ENCODE measurements around the gene MTHFD2.

MTHFD2 gene

DNA sequence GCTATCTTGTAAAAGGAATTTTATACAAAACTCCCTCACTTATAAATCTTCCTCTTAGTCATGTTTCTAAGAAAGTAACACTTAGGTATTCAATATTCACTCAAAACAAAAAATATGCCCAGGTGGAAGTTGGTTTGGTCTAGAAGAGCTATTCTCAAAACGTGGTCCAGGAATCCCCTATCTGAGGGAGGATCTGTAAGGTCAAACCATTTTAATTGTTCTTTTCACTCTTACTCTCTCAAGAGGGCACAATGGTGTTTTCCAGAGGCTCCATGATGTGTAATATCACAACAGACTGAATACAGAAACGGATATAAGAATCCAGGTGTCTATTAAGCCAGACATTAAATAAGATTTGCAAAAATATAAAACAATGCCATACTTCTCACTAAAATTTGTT lies 29.7 kb upstream of the MTHFD2 start:
- TF ChIP-seq, protein P1, sequence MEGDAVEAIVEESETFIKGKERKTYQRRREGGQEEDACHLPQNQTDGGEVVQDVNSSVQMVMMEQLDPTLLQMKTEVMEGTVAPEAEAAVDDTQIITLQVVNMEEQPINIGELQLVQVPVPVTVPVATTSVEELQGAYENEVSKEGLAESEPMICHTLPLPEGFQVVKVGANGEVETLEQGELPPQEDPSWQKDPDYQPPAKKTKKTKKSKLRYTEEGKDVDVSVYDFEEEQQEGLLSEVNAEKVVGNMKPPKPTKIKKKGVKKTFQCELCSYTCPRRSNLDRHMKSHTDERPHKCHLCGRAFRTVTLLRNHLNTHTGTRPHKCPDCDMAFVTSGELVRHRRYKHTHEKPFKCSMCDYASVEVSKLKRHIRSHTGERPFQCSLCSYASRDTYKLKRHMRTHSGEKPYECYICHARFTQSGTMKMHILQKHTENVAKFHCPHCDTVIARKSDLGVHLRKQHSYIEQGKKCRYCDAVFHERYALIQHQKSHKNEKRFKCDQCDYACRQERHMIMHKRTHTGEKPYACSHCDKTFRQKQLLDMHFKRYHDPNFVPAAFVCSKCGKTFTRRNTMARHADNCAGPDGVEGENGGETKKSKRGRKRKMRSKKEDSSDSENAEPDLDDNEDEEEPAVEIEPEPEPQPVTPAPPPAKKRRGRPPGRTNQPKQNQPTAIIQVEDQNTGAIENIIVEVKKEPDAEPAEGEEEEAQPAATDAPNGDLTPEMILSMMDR (IDR thresholded peaks at IDR 0.05; ENCODE audit: borderline replicate concordance, insufficient read depth, low read depth, low read length): no peak
- H3K4me3 ChIP-seq (ENCODE audit: low read depth, low read length): no peak overlapping the region

DNA sequence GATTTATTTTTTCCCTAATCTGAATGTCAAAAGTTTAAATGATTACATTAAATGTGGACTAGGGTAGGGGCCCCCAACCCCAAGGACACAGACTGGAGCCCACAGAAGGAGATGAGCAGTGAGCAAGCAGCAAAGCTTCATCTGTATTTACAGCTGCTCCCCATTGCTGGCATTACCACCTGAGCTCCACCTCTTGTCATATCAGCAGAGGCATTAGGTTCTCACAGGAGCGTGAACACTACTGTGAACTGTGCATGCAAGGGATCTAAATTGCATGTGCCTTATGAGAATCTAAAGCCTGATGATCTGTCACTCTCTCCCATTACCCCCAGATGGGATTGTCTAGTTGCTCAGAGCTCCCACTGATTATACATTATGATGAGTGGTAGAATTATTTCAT lies 23.5 kb upstream of the MTHFD2 start:
- H3K4me3 ChIP-seq (ENCODE audit: low read depth, low read length): no peak overlapping the region
- TF ChIP-seq, protein P1 (IDR thresholded peaks at IDR 0.05; ENCODE audit: borderline replicate concordance, insufficient read depth, low read depth, low read length): no peak

DNA sequence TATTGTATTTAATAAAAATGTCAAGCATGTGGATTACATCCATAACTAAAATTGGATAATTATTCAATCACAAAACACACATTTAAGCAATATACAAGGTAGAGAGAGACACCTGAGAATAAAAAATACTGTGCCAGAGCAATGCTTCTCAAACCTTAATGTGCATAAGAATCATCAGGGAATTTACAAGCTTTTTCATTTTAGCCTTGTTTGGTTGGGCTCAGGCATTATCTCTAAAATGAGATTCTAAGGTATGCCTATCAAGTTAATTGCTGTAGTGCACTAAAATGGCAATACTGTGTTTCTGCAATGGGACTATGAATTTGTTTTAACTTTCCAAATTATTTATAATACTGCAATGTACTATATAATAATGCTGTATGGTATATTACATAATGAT lies 20.7 kb upstream of the MTHFD2 start:
- peak overlapping the region; percentile 86 for H3K4me3 ChIP-seq (ENCODE audit: low read depth, low read length)
- TF ChIP-seq, protein P1 (IDR thresholded peaks at IDR 0.05; ENCODE audit: borderline replicate concordance, insufficient read depth, low read depth, low read length): no peak

DNA sequence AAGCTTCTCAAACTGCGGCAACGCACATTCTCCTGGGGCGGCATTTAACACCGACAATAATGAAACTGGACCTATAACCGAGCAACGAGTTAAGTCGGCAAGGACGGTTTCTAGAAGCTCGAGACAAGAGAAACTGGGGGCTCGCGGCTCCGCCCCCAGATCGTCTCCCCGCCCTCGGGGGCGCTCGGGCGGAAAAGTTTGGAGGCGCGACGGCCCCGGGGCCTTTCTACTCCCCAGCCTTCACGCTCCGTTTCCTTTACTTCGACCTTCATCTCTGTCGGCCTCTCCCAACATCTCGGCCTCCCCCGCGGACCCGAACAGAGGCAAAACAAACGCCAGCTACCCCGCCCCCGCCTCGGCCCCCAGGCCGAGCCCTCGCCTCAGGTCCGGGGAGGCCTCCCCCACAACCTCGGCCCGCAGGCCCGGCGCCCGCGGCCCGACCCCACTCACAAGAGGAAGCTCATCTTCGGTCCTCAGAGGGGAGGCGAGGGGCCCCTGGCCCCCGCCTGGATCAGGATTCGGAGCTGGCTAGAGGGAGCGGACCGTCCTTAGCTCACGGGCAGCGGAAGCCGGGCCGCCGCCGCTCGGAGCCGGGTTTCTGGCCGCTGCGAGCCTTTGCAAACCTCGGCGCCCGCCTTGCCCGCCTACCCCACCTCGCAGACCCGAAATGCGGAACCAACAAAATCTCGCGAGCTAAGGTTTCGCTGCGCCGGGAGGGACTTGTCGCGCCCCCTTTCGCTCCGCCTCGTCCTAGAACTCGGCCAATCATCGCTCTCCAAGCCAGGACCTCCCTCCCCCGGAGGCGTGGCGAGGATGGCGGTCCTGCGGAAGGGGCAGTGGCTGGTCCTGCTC lies 20.0 kb upstream of the MTHFD2 start, which contains the start of gene MOB1A:
Gene MOB1A, minus strand, starts transcription at position 669 of the 852 bp plus-strand sequence. Its CDS starts 205 bp downstream, at position 464.
- H3K4me3 ChIP-seq (ENCODE audit: low read depth, low read length): peak within 1 kb of the TSS; percentile 86
- TF ChIP-seq, protein P1 (IDR thresholded peaks at IDR 0.05; ENCODE audit: borderline replicate concordance, insufficient read depth, low read depth, low read length): 0 out of 2 replicates have a peak, but pooled peaks have one; percentile 13

DNA sequence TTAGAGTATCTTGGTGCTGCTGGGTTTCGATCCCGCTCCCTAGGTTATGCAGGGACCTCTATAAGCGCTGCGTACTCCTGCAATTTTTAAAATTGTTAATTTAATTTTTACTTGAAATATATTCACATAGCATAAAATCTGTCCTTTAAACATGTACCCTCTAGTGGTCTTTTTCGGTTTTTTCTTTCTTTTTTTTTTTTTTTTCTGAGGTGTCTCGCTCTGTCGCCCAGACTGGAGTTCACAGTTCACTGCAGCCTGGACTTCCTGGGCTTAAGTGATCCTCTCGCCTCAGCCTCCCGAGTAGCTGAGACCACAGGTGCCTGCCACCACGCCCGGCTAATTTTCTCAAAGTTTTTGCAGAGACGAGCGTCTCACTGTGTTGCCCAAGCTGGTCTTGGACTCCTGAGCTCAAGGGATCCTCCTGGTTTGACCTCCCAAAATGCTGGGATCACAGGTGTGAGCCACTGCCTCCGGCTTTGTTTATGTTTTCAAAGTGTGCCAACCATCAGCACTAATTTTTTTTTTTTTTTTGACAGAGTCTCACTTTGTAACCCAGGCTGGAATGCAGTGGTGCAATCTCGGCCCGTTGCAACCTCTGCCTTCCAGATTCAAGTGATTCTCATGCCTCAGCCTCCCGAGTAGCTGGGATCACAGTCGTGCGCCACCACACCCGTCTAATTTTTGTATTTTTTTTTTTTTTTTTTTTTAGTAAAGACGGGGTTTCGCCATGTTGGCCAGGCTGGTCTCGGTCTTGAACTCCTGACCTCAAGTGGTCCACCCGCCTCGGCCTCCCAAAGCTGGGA lies 19.2 kb upstream of the MTHFD2 start:
- H3K4me3 ChIP-seq (ENCODE audit: low read depth, low read length): no peak overlapping the region
- TF ChIP-seq, protein P1 (IDR thresholded peaks at IDR 0.05; ENCODE audit: borderline replicate concordance, insufficient read depth, low read depth, low read length): no peak; the same call in 1 of the 2 replicates

DNA sequence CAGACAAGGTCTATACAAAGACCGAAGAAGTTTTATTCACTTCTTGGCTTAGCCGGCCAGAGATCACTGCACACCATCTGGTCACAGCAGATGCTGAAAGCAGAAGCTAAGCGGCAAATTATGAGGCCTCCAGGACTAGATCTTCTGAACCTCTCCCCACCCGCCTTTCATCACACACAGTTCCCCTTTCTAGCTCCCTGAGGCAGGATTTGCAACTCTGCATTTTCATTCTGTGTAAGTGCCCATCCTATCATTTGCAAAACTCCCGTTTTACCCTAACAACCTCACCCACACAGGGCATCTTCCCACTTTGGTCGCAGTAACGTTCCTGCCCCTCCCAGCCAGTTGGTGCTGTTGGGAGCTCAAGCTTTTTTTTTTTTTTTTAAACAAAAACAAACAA lies 16.7 kb upstream of the MTHFD2 start:
- no peak overlapping the region for H3K4me3 ChIP-seq (ENCODE audit: low read depth, low read length)

More for the DNA sequence above, 16.7 kb upstream of the MTHFD2 start:
- TF ChIP-seq, protein P1 (IDR thresholded peaks at IDR 0.05; ENCODE audit: borderline replicate concordance, insufficient read depth, low read depth, low read length): no peak
